Loucy (cell line): Measurements from ENCODE around the gene ERCC1.
"Not testable (repeated sequence)": the region's sequence is repeated elsewhere in the genome, so short reads cannot be mapped to it uniquely, and the experiment has no call there.

ENCODE experiments used
- H2AFZ ChIP-seq: fragments of 200-600 bp; sonication (generic); 2 replicates; pipeline ENCODE4 v1.6.0; 2016; ENCODE audit warnings: antibody characterized with exemption, mild to moderate bottlenecking, low read length, moderate library complexity
- H3F3A ChIP-seq: fragments of 200-600 bp; 2 replicates; pipeline ENCODE4 v1.6.0; 2016; ENCODE audit warnings: antibody characterized with exemption, low read depth, mild to moderate bottlenecking
- H3K27me3 ChIP-seq: fragments of 200-600 bp; sonication (generic); 2 replicates; pipeline ENCODE4 v1.6.1; 2014; ENCODE audit warnings: low read length, mild to moderate bottlenecking; ENCODE audit not compliant: insufficient read depth, poor library complexity, severe bottlenecking
- H3K36me3 ChIP-seq: fragments of 200-600 bp; sonication (generic); 2 replicates; pipeline ENCODE4 v1.6.1; 2016; ENCODE audit warnings: low read length; ENCODE audit not compliant: insufficient read depth
- H3K4me1 ChIP-seq: fragments of 200-600 bp; sonication (generic); 2 replicates; pipeline ENCODE4 v1.5.1; 2014; ENCODE audit warnings: low read length, mild to moderate bottlenecking; ENCODE audit not compliant: insufficient read depth, poor library complexity, severe bottlenecking
- H3K4me2 ChIP-seq: fragments of 200-600 bp; sonication (generic); 2 replicates; pipeline ENCODE4 v1.6.0; 2014; ENCODE audit warnings: antibody characterized with exemption, low read length, low read depth, mild to moderate bottlenecking; ENCODE audit not compliant: poor library complexity, severe bottlenecking
- H3K4me3 ChIP-seq: fragments of 200-600 bp; sonication (generic); 2 replicates; pipeline ENCODE4 v1.5.1; 2014; ENCODE audit warnings: low read length, mild to moderate bottlenecking, mixed read lengths; ENCODE audit not compliant: poor library complexity, severe bottlenecking
- H3K79me2 ChIP-seq: fragments of 200-600 bp; sonication (generic); 2 replicates; pipeline ENCODE4 v1.6.1; 2014; ENCODE audit warnings: low read length; ENCODE audit not compliant: insufficient read depth
- H3K9ac ChIP-seq: fragments of 200-600 bp; sonication (generic); 2 replicates; pipeline ENCODE4 v1.6.0; 2014; ENCODE audit warnings: mild to moderate bottlenecking, low read depth, low read length, moderate library complexity; ENCODE audit not compliant: poor library complexity, severe bottlenecking
- H3K9me2 ChIP-seq: fragments of 200-600 bp; sonication (generic); replicated peaks from 2 replicates; pipeline ENCODE4 v1.6.1; 2016; ENCODE audit warnings: low read depth, low read length, mixed read lengths
- H3K9me3 ChIP-seq: fragments of 200-600 bp; sonication (generic); 2 replicates; pipeline ENCODE4 v1.6.1; 2014; ENCODE audit warnings: mild to moderate bottlenecking, antibody characterized with exemption, low read length, low read depth; ENCODE audit not compliant: insufficient read depth
- H4K20me1 ChIP-seq: fragments of 200-600 bp; sonication (generic); 2 replicates; pipeline ENCODE4 v1.6.0; 2014; ENCODE audit warnings: antibody characterized with exemption, low read length, mild to moderate bottlenecking; ENCODE audit not compliant: insufficient read depth, poor library complexity, severe bottlenecking
- EZH2phosphoT487 ChIP-seq: fragments of 200-600 bp; IDR thresholded peaks from 2 replicates; pipeline ENCODE4 v1.6.1; 2018; ENCODE audit warnings: antibody characterized with exemption, mild to moderate bottlenecking, moderate library complexity, borderline replicate concordance
- TF ChIP-seq, protein P1 (sequence below): fragments of 200-600 bp; sonication (generic); conservative IDR thresholded peaks from 2 replicates; pipeline ENCODE4 v1.5.1; 2014; ENCODE audit warnings: mild to moderate bottlenecking, antibody characterized with exemption, low read length

ERCC1 gene

DNA sequence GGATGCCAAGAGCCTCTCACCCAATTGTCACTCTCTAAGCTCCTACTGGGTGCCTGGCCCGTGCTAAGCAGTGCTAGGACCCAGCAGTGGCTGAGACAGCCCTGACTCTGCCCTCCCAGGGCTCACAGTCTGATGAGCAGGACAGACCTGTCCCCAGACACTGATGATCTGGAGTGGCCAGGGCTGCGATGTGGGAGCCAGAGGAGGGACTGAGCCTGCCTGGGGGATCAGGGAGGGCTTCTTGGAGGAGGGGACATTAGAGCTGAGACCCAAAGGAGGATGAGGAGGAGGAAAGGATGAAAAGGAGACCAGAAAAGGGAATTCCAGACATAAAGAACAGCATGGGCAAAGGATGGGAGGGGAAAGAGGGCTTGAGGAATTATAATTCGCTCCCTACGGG lies 6.6 kb downstream of the ERCC1 start:
- no peak for TF ChIP-seq EZH2phosphoT487
- TF ChIP-seq, protein P1, sequence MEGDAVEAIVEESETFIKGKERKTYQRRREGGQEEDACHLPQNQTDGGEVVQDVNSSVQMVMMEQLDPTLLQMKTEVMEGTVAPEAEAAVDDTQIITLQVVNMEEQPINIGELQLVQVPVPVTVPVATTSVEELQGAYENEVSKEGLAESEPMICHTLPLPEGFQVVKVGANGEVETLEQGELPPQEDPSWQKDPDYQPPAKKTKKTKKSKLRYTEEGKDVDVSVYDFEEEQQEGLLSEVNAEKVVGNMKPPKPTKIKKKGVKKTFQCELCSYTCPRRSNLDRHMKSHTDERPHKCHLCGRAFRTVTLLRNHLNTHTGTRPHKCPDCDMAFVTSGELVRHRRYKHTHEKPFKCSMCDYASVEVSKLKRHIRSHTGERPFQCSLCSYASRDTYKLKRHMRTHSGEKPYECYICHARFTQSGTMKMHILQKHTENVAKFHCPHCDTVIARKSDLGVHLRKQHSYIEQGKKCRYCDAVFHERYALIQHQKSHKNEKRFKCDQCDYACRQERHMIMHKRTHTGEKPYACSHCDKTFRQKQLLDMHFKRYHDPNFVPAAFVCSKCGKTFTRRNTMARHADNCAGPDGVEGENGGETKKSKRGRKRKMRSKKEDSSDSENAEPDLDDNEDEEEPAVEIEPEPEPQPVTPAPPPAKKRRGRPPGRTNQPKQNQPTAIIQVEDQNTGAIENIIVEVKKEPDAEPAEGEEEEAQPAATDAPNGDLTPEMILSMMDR = no peak
- Histone ChIP-seq H3K9me2 (no peaks in the 10 kb centered on the region), H3K36me3 (peaks cover 7% of the 10 kb centered on the region; the same call in 1 of the 2 replicates), H3K27me3 (no peaks in the 10 kb centered on the region), H3K9me3 (no peaks in the 10 kb centered on the region), H3K4me2 (no peak overlapping the region), H3F3A (no peaks in the 10 kb centered on the region), H3K4me3 (no peak overlapping the region), H3K79me2 (peaks cover 4% of the 10 kb centered on the region; the same call in 1 of the 2 replicates), H4K20me1 (no peaks in the 10 kb centered on the region), H3K9ac (no peak overlapping the region), H2AFZ (no peak overlapping the region), H3K4me1 (peaks cover 10% of the 10 kb centered on the region)

GRCh38 chr19:45414468-45414867 lies 9.2 kb downstream of the ERCC1 start:
- TF ChIP-seq EZH2phosphoT487 = no peak
- TF ChIP-seq, protein P1 = no peak
- peaks cover 7% of the 10 kb centered on the region; the same call in 1 of the 2 replicates for H3K36me3 ChIP-seq
- no peaks in the 10 kb centered on the region for H3F3A ChIP-seq

DNA sequence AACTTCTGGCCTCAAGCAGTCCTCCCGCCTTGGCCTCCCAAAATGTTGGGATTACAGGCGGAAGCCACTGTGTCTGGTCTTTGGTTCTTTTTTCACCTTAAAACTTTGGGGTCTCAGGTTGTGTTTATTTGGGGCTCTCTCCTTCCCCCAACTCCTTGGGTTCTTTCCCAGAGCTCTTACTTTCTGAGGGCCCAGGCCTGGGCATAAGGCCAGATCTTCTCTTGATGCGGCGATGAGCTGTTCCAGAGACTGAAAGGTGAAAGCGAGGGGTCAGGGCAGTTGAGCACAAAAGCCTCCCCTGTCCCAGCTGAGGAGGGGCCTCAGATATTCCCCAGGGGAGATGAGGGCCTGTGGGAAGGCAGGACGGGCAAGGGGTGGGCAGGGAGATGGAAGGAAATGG lies 10.2 kb downstream of the ERCC1 start:
- H3K9ac ChIP-seq = no peak overlapping the region
- no peaks in the 10 kb centered on the region for H3K4me1 ChIP-seq
- H4K20me1 ChIP-seq = no peaks in the 10 kb centered on the region
- H3K79me2 ChIP-seq = no peaks in the 10 kb centered on the region
- no peaks in the 10 kb centered on the region for H3F3A ChIP-seq
- no peaks in the 10 kb centered on the region for H3K9me2 ChIP-seq
- H2AFZ ChIP-seq = no peak overlapping the region
- no peak overlapping the region for H3K4me3 ChIP-seq
- peaks cover 7% of the 10 kb centered on the region; the same call in 1 of the 2 replicates for H3K36me3 ChIP-seq
- no peak overlapping the region for H3K4me2 ChIP-seq
- H3K9me3 ChIP-seq = no peaks in the 10 kb centered on the region
- no peaks in the 10 kb centered on the region for H3K27me3 ChIP-seq
- no peak for TF ChIP-seq EZH2phosphoT487
- TF ChIP-seq, protein P1 = no peak

More at GRCh38 chr19:45414468-45414867, 9.2 kb downstream of the ERCC1 start:
- Histone ChIP-seq H3K27me3 (no peaks in the 10 kb centered on the region), H3K4me1 (peaks cover 8% of the 10 kb centered on the region), H4K20me1 (no peaks in the 10 kb centered on the region), H3K4me3 (no peak overlapping the region), H3K4me2 (no peak overlapping the region), H3K9me2 (no peaks in the 10 kb centered on the region), H2AFZ (no peak overlapping the region), H3K9ac (no peak overlapping the region), H3K9me3 (no peaks in the 10 kb centered on the region), H3K79me2 (no peaks in the 10 kb centered on the region)

- peaks cover 16% of the 10 kb centered on the region for H3K4me1 ChIP-seq
- not testable (repeated sequence) for H3K4me2 ChIP-seq, H3K9ac ChIP-seq, H3F3A ChIP-seq, H3K79me2 ChIP-seq, H4K20me1 ChIP-seq, H3K4me3 ChIP-seq, H3K36me3 ChIP-seq, H2AFZ ChIP-seq, H3K9me2 ChIP-seq, H3K27me3 ChIP-seq, H3K9me3 ChIP-seq
Measured at GRCh38 chr19:45410330-45410729, 13.4 kb downstream of the ERCC1 start.
